ENCODE measurements around the gene MPO.

Gene MPO

GRCh38 chr17:58306131-58306951, 25.6 kb upstream of the MPO start:
- peak; percentile 44 for DNase-seq

- peak; percentile 38 for DNase-seq
These were observed 24.9 kb upstream of the MPO start for GRCh38 chr17:58305626-58306025.

- peak; percentile 49 for DNase-seq
These were observed 24.2 kb upstream of the MPO start for GRCh38 chr17:58304750-58305486.

- DNase-seq = peak; percentile 82
These were observed 23.4 kb upstream of the MPO start for GRCh38 chr17:58303971-58304749.

- peak; percentile 48 for DNase-seq
These were observed 22.3 kb upstream of the MPO start for GRCh38 chr17:58302919-58303585.

- peak; percentile 38 for DNase-seq
These were observed 21.6 kb upstream of the MPO start for GRCh38 chr17:58302171-58302918.

- DNase-seq = peak; percentile 37
These were observed 20.9 kb upstream of the MPO start for GRCh38 chr17:58301504-58302150.

GRCh38 chr17:58300336-58300735, 19.6 kb upstream of the MPO start:
- DNase-seq = peak; percentile 32

- DNase-seq = no peak
These were observed 13.3 kb upstream of the MPO start for GRCh38 chr17:58294034-58294433.

GRCh38 chr17:58291246-58291645, 10.5 kb upstream of the MPO start:
- DNase-seq = no peak

GRCh38 chr17:58289869-58290268, 9.1 kb upstream of the MPO start:
- no peak for DNase-seq

- DNase-seq = no peak
These were observed 4.7 kb upstream of the MPO start for GRCh38 chr17:58285422-58285810.

GRCh38 chr17:58284613-58285421, 4.1 kb upstream of the MPO start:
- DNase-seq = no peak

GRCh38 chr17:58283674-58284612, 3.2 kb upstream of the MPO start:
- DNase-seq = peak; percentile 40

GRCh38 chr17:58282442-58282841, 1.7 kb upstream of the MPO start:
- peak; percentile 34 for DNase-seq

- DNase-seq = peak; percentile 35
These were observed 826 bp upstream of the MPO start for GRCh38 chr17:58281511-58282011.

GRCh38 chr17:58279736-58280479, 827 bp downstream of the MPO start:
- no peak for DNase-seq

GRCh38 chr17:58279016-58279711, 1.6 kb downstream of the MPO start:
- no peak for DNase-seq

Data from activated CD8-positive, alpha-beta memory T cell treated with anti-CD3 and anti-CD28 coated beads, Interleukin-2, amount 50 U/mL, for 48 hours (primary cell).